Astrocyte of the cerebellum (primary cell): ENCODE data around the gene TRIM4.
A peak's percentile ranks its signal among the peaks of the same experiment; 100 is the strongest.

Experiments used
- DNase-seq: peaks from one replicate; pipeline ENCODE4 v3.0.0-alpha.2; 2011; ENCODE audit warnings: low read depth
- H3K4me3 ChIP-seq: 2 replicates; pipeline ENCODE4 v1.5.1; 2011; ENCODE audit warnings: mild to moderate bottlenecking, low read depth, low read length, moderate library complexity
- in situ Hi-C: cut with HindIII; loops from 2 replicates; pipeline ENCODE4 v1.10.0; 2017; ENCODE audit warnings: low sequenced_read_pairs
- TF ChIP-seq, protein P1 (sequence below): IDR thresholded peaks from 2 replicates; pipeline ENCODE4 v1.5.1; 2012; ENCODE audit warnings: low read length, low read depth, moderate library complexity, mild to moderate bottlenecking; ENCODE audit errors: missing control alignments

Gene TRIM4

DNA sequence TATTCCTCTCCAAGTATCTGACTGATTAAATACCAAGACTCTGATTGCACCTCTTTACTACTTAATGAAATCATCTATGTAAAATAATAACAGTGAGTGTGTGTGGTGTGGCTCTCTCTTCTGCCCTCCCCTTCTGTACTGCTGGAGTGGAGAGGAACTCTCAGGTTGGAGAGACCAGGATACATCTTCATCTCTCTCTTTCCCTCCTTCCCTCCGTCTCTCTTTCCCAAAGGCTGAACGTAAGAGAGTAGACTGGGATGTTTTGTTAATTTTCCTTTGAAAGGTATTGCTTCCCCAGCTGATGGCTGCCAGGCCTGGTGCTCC lies 10.4 kb upstream of the TRIM4 start:
- DNase-seq: no peak
- no peak overlapping the region for H3K4me3 ChIP-seq
- TF ChIP-seq, protein P1, sequence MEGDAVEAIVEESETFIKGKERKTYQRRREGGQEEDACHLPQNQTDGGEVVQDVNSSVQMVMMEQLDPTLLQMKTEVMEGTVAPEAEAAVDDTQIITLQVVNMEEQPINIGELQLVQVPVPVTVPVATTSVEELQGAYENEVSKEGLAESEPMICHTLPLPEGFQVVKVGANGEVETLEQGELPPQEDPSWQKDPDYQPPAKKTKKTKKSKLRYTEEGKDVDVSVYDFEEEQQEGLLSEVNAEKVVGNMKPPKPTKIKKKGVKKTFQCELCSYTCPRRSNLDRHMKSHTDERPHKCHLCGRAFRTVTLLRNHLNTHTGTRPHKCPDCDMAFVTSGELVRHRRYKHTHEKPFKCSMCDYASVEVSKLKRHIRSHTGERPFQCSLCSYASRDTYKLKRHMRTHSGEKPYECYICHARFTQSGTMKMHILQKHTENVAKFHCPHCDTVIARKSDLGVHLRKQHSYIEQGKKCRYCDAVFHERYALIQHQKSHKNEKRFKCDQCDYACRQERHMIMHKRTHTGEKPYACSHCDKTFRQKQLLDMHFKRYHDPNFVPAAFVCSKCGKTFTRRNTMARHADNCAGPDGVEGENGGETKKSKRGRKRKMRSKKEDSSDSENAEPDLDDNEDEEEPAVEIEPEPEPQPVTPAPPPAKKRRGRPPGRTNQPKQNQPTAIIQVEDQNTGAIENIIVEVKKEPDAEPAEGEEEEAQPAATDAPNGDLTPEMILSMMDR: no peak
- in situ Hi-C loops: no loop called here

GRCh38 chr7:99928994-99929729 lies 9.8 kb upstream of the TRIM4 start, which contains the start of gene GJC3:
Gene GJC3 (minus strand): TSS chr7:99929620. CDS start chr7:99929620, 0 bp downstream.
- in situ Hi-C loops: no loop called here
- TF ChIP-seq, protein P1: peak; percentile 36
- no peak within 1 kb of the TSS for H3K4me3 ChIP-seq
- no peak for DNase-seq

DNA sequence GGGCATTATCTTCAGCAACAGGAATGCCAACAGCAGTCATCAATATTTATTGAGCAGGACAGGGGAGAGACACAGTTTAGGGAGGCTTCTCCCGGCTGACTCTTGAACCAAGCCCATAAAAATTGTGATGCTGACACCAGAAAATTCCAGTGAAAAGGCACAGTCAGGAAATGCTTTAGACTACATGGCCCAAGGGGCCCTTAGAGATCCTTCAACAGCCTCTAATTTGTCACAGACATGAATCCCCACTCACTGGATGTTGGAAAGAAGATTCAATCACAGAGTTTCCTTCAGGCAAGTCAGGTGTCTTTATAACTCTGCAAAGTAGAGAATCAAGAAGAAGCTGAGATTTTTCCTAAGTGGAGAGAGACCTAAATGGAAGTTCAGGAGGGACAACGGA lies 8.9 kb upstream of the TRIM4 start:
- in situ Hi-C loops: no loop called here
- no peak for DNase-seq
- TF ChIP-seq, protein P1: no peak
- H3K4me3 ChIP-seq: no peak overlapping the region

GRCh38 chr7:99927536-99927935 lies 8.2 kb upstream of the TRIM4 start:
- in situ Hi-C loops: no loop called here
- DNase-seq: no peak
- TF ChIP-seq, protein P1: no peak
- H3K4me3 ChIP-seq: no peak overlapping the region

DNA sequence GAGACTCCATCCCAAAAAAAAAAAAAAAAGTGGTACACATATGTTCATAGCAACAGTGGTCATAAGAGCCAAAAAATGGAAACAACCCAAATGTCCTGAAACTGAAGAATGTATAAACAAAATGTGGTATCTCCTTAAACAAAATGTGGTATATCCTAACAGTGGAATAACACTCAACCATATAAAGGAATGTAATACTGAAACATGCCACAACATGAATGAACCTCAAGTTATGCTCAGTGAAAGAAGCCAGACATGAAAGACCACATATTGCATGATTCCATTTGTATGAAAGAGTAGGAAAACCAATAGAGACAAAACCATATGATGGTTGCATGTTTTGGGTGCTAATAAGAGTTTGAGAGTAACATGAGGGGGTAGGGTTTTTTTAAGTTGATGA lies 7.0 kb upstream of the TRIM4 start:
- TF ChIP-seq, protein P1: no peak
- DNase-seq: no peak
- H3K4me3 ChIP-seq: no peak overlapping the region
- in situ Hi-C loops: no loop called here

DNA sequence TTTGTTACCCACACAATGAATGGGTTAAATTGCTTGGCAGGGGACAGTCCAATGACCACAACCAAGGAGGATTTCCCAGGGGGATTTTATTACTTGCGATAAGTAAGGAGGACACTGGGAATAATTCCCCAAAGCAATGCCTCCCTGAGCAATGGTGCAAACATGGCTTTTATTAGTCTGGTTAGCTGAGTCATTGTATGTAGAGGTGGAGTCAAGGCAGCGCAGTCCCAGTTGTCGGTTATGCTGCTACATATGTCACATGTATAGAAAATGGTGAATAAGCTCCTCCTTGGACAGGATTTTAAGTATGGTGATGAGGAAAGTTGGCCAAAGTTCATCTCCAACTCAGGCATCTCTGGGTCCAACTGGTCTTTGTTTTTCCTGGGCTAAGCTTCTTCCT lies 3.9 kb upstream of the TRIM4 start:
- no peak for DNase-seq
- TF ChIP-seq, protein P1: no peak
- H3K4me3 ChIP-seq: no peak overlapping the region
- in situ Hi-C loops: loop anchor here (5.0 kb wide), 1 partner anchor 74 kb away; no protein-coding TSS in a partner anchor
